ENCODE results near the gene KCNJ16. TPM values are rescaled to one million over a fixed set of nuclear protein-coding genes. Genes with fewer than 3 reads are reported as not detected.
A peak's percentile ranks its signal among the peaks of the same experiment; 100 is the strongest.

KCNJ16 gene
- total RNA-seq, 1 experiment from 2014 or later, result 9.3 TPM

DNA sequence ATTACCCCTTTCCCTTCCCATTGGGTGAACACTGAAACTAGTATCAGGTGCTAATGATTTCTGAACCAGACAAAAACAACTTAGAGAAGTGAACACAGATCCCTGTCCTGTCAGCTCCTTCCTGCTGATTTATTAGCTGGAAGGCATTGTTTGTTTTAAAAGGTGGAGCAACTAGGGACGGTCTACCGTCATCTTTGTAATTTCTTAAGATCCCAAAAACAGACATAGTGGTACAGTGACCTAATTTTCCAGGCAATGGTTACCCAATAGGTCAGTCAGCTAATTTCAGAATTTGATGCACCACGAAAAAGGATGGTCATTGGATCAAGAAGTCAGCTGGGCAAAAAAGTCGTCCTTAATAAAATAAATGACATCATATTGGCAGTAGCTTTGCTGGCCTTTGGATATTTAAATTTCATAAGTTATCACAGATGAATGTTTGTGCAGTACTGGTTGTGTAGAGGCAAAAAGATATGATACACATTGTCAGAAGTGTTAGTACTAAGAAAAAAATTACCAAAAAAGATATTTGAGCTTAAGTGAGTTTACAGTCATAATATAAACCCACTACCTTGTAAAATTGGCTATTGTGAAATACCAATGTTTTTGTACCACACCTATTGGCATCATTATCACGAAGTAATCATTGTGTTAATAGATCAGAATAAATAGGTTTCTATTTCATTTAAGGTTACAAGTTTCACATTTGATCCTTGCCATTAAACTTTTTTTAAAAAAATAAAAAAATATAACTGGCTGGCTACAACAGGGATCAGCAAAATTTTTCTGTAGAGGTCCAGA is 27.2 kb upstream of the KCNJ16 start:
- Mint-ChIP-seq H3K4me1 (ENCODE audit: low read depth, unreplicated experiment) (peaks cover 34% of the 10 kb centered on the region), H3K4me3 (ENCODE audit: unreplicated experiment) (no peak overlapping the region), H3K27ac (ENCODE audit: unreplicated experiment) (no peak overlapping the region), H3K36me3 (ENCODE audit: insufficient read depth, unreplicated experiment) (no peaks in the 10 kb centered on the region), H3K27me3 (ENCODE audit: insufficient read depth, unreplicated experiment) (no peaks in the 10 kb centered on the region), H3K9me3 (ENCODE audit: unreplicated experiment) (no peaks in the 10 kb centered on the region)
- ChIA-PET CTCF (no interaction called here), POLR2A (no interaction called here)
- no peak for DNase-seq
- Histone ChIP-seq H3K4me3 (ENCODE audit: low read depth, low read length) (no peak overlapping the region), H3K36me3 (ENCODE audit: control insufficient read depth, insufficient read depth, low read length) (no peaks in the 10 kb centered on the region), H3K4me1 (peaks cover 53% of the 10 kb centered on the region), H3K9me3 (no peaks in the 10 kb centered on the region), H3K27me3 (replicated peaks; ENCODE audit: control insufficient read depth, insufficient read depth, low read length) (no peaks in the 10 kb centered on the region)
- intact Hi-C loops (cut with micrococcal nuclease; ENCODE audit: unreplicated experiment), result no loop called here
- BruUV-seq (replicated peaks), result no TSS peak
- TF ChIP-seq, protein P1, sequence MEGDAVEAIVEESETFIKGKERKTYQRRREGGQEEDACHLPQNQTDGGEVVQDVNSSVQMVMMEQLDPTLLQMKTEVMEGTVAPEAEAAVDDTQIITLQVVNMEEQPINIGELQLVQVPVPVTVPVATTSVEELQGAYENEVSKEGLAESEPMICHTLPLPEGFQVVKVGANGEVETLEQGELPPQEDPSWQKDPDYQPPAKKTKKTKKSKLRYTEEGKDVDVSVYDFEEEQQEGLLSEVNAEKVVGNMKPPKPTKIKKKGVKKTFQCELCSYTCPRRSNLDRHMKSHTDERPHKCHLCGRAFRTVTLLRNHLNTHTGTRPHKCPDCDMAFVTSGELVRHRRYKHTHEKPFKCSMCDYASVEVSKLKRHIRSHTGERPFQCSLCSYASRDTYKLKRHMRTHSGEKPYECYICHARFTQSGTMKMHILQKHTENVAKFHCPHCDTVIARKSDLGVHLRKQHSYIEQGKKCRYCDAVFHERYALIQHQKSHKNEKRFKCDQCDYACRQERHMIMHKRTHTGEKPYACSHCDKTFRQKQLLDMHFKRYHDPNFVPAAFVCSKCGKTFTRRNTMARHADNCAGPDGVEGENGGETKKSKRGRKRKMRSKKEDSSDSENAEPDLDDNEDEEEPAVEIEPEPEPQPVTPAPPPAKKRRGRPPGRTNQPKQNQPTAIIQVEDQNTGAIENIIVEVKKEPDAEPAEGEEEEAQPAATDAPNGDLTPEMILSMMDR (IDR thresholded peaks at IDR 0.05; ENCODE audit: insufficient read depth in 1 of 2, low read depth in 1 of 2, low read length in 1 of 2, severe bottlenecking in 1 of 2, unreplicated experiment in 1 of 2), result no peak

DNA sequence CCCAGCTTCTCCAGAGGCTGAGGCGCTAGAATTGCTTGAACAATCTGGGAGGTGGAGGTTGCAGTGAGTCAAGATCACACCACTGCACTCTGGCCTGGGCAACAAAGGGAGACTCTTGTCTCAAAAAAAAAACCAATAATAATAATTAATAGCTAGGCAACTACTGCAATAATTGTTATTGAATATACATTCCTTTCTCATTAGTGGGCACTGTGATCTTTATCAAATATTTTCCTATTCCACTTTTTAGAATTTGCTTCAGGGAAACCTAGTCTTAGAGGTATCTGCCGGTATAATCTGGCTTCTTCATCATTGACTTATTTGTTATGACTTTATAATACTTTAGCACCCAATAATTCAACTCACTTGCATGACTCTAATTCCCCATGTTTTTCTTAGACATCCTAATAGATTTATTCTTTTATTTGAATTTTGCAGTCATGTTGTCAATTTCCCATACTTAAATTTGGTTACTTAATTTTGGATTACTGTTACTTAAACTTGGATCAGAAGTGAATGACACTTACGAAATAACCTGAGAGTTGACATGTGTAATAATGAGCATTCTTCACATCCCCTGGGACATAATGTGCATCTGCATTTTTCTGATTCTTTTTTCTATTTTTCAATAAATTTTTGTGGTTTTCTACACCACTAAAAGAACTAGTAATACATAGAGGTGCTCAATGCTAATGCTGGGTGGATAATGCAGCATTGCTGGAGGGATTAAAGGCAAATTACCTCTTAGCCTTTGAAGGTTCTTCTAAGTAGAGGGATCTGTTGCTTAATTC is 25.0 kb upstream of the KCNJ16 start:
- POLR2A ChIA-PET, result no interaction called here
- Mint-ChIP-seq H3K9me3 (ENCODE audit: unreplicated experiment) (no peaks in the 10 kb centered on the region), H3K36me3 (ENCODE audit: insufficient read depth, unreplicated experiment) (no peaks in the 10 kb centered on the region), H3K27me3 (ENCODE audit: insufficient read depth, unreplicated experiment) (no peaks in the 10 kb centered on the region), H3K27ac (ENCODE audit: unreplicated experiment) (no peak overlapping the region), H3K4me1 (ENCODE audit: low read depth, unreplicated experiment) (peaks cover 49% of the 10 kb centered on the region), H3K4me3 (ENCODE audit: unreplicated experiment) (no peak overlapping the region)
- Histone ChIP-seq H3K9me3 (no peaks in the 10 kb centered on the region), H3K27me3 (replicated peaks; ENCODE audit: control insufficient read depth, insufficient read depth, low read length) (no peaks in the 10 kb centered on the region), H3K4me1 (peaks cover 73% of the 10 kb centered on the region), H3K36me3 (ENCODE audit: control insufficient read depth, insufficient read depth, low read length) (no peaks in the 10 kb centered on the region), H3K4me3 (ENCODE audit: low read depth, low read length) (no peak overlapping the region)
- CTCF ChIA-PET, result no interaction called here
- no TSS peak for BruUV-seq (replicated peaks)
- TF ChIP-seq, protein P1 (IDR thresholded peaks at IDR 0.05; ENCODE audit: insufficient read depth in 1 of 2, low read depth in 1 of 2, low read length in 1 of 2, severe bottlenecking in 1 of 2, unreplicated experiment in 1 of 2), result no peak
- no peak for DNase-seq
- intact Hi-C loops (cut with micrococcal nuclease; ENCODE audit: unreplicated experiment), result no loop called here

DNA sequence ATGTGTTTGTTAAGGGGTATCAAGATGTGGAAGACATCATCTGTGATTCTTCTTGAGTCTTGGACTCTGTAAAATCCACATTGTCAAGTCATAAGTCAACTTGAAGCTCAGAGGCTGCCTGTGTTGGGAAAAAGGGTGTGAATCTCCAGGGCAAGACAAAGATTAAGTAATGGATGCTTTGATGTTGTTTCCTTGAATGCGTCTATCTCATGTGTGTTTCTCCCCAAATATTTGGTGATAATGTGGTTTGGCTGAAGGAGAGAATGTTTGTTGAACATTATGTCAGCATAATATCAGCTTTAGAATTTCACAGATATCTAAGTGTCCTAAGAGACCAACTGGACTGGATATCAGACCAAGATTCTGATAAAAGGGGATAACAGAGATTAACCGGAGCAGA is 24.1 kb upstream of the KCNJ16 start:
- DNase-seq, result peak; percentile 13 to 43
- ChIA-PET CTCF (no interaction called here), POLR2A (no interaction called here)
- H3K4me3 Mint-ChIP-seq (ENCODE audit: unreplicated experiment), result peak overlapping the region; percentile 32
- H3K4me1 Mint-ChIP-seq (ENCODE audit: low read depth, unreplicated experiment), result peaks cover 57% of the 10 kb centered on the region
- BruUV-seq (replicated peaks), result no TSS peak
- H3K27me3 Mint-ChIP-seq (ENCODE audit: insufficient read depth, unreplicated experiment), result no peaks in the 10 kb centered on the region
- intact Hi-C loops (cut with micrococcal nuclease; ENCODE audit: unreplicated experiment), result no loop called here
- H3K27ac Mint-ChIP-seq (ENCODE audit: unreplicated experiment), result peak overlapping the region; percentile 40
- TF ChIP-seq, protein P1 (IDR thresholded peaks at IDR 0.05; ENCODE audit: insufficient read depth in 1 of 2, low read depth in 1 of 2, low read length in 1 of 2, severe bottlenecking in 1 of 2, unreplicated experiment in 1 of 2), result no peak
- Histone ChIP-seq H3K4me1 (peaks cover 82% of the 10 kb centered on the region), H3K4me3 (ENCODE audit: low read depth, low read length) (no peak overlapping the region), H3K9me3 (no peaks in the 10 kb centered on the region), H3K27me3 (replicated peaks; ENCODE audit: control insufficient read depth, insufficient read depth, low read length) (no peaks in the 10 kb centered on the region), H3K36me3 (ENCODE audit: control insufficient read depth, insufficient read depth, low read length) (no peaks in the 10 kb centered on the region)
- H3K36me3 Mint-ChIP-seq (ENCODE audit: insufficient read depth, unreplicated experiment), result no peaks in the 10 kb centered on the region
- H3K9me3 Mint-ChIP-seq (ENCODE audit: unreplicated experiment), result no peaks in the 10 kb centered on the region
